K562 (cell line): ENCODE results near the gene TARBP1. TPM values are rescaled to one million over a fixed set of nuclear protein-coding genes. Genes with fewer than 3 reads are reported as not detected.

Experiments
- BDP1 ChIP-seq: IDR thresholded peaks from 3 replicates; pipeline ENCODE4 v1.6.1; 2011; ENCODE audit not compliant: insufficient read length, insufficient read depth
- CHCHD3 ChIP-seq: fragments of 250-450 bp; sonication (Bioruptor Pico); IDR thresholded peaks from 2 replicates; pipeline ENCODE4 v2.1.2; 2022; ENCODE audit warnings: mild to moderate bottlenecking
- DIDO1 ChIP-seq: fragments of 450-650 bp; IDR thresholded peaks from 2 replicates; pipeline ENCODE4 v1.6.1; 2016; ENCODE audit warnings: low read depth, missing biosample characterization, missing genetic modification characterization
- DMBX1 ChIP-seq: fragments of 250-450 bp; sonication (Bioruptor Pico); IDR thresholded peaks from 2 replicates; pipeline ENCODE4 v1.8.0; 2022; ENCODE audit warnings: inconsistent platforms, mild to moderate bottlenecking, moderate library complexity, borderline replicate concordance
- EWSR1 ChIP-seq: fragments of 450-650 bp; IDR thresholded peaks from 2 replicates; pipeline ENCODE4 v1.6.1; 2018; ENCODE audit warnings: borderline replicate concordance, mild to moderate bottlenecking, low read depth, moderate library complexity; ENCODE audit not compliant: partially characterized antibody
- FOXO4 ChIP-seq: fragments of 450-650 bp; formaldehyde crosslinking; IDR thresholded peaks from 2 replicates; pipeline ENCODE4 v1.4.0; 2020; ENCODE audit warnings: mild to moderate bottlenecking, moderate library complexity
- GABPB1 ChIP-seq: sonication (generic); formaldehyde crosslinking; IDR thresholded peaks from 2 replicates; pipeline ENCODE4 v1.8.0; 2022; ENCODE audit warnings: mild to moderate bottlenecking, missing genetic modification reagents
- HMGN3 ChIP-seq: IDR thresholded peaks from 2 replicates; pipeline ENCODE4 v1.6.1; 2011; ENCODE audit warnings: borderline replicate concordance, low read depth, mild to moderate bottlenecking, mixed read lengths, low read length; ENCODE audit not compliant: insufficient read length; ENCODE audit errors: extremely low read depth
- MYBL2 ChIP-seq, 2 experiments: fragments of 450-650 bp in 1 of 2; sonication (generic) in 1 of 2; formaldehyde crosslinking in 1 of 2; IDR thresholded peaks; 2 replicates each; pipeline versions ENCODE4 v1.6.1 to v1.8.1; 2017 to 2022; ENCODE audit warnings: borderline replicate concordance in 1 of 2, inconsistent platforms in 1 of 2, low read depth in 1 of 2, mild to moderate bottlenecking in 1 of 2, missing genetic modification reagents in 1 of 2, moderate library complexity in 1 of 2
- SAFB2 ChIP-seq: fragments of 200-400 bp; formaldehyde crosslinking; IDR thresholded peaks from 2 replicates; pipeline ENCODE4 v1.6.1; 2018; ENCODE audit warnings: borderline replicate concordance, low read length, low read depth, moderate library complexity; ENCODE audit not compliant: severe bottlenecking
- SMARCC2 ChIP-seq: fragments of 450-650 bp; IDR thresholded peaks from 2 replicates; pipeline ENCODE4 v1.6.1; 2017; ENCODE audit warnings: antibody characterized with exemption, moderate library complexity, mild to moderate bottlenecking, low read depth
- SMC3 ChIP-seq: conservative IDR thresholded peaks from 2 replicates; pipeline ENCODE4 v1.6.1; 2011; ENCODE audit warnings: low read depth, low read length, improper control_type of control experiment; ENCODE audit not compliant: insufficient read depth
- ZNF431 ChIP-seq: sonication (generic); formaldehyde crosslinking; IDR thresholded peaks from 2 replicates; pipeline ENCODE4 v1.8.0; 2022; ENCODE audit warnings: mild to moderate bottlenecking, missing genetic modification reagents
- ZNF639 ChIP-seq, 2 experiments: fragments of 200-800 bp in 1 of 2; sonication (Bioruptor generic) in 1 of 2; sonication (generic) in 1 of 2; formaldehyde crosslinking in 1 of 2; IDR thresholded peaks in 1 of 2; conservative IDR thresholded peaks in 1 of 2; 2 replicates each; pipeline versions ENCODE4 v1.5.0 to v1.6.1; 2016 to 2020; ENCODE audit warnings: missing compliant biosample characterization in 1 of 2, missing genetic modification characterization in 1 of 2, missing genetic modification reagents in 1 of 2
- ZNF77 ChIP-seq: fragments of 250-450 bp; sonication (Bioruptor Pico); IDR thresholded peaks from 2 replicates; pipeline ENCODE4 v1.5.0; 2020
- polyA plus RNA-seq, 8 experiments: library from polyadenylated mRNA; depleted of rRNA in 4 of 8; stranded (reverse) in 5 of 8; unstranded in 3 of 8; fragments of >200 nt; fragmentation: Nextera tagmentation in 2 of 8; fragmentation: Illumina TruSeq in 1 of 8; extraction: Ambion mirVana in 2 of 8; extraction: Trizol in 1 of 8; gene quantifications; 2 replicates each; pipeline versions ENCODE4 v1.2.1 to v1.2.3, GENCODE V29; 2011 to 2014; ENCODE audit warnings: inconsistent platforms in 1 of 8, missing spikeins in 1 of 8
- total RNA-seq, 7 experiments: library from RNA; depleted of rRNA in 6 of 7; stranded (reverse); fragments of >200 nt in 6 of 7; fragmentation: Illumina TruSeq in 2 of 7; extraction: Trizol in 2 of 7; gene quantifications; 2 replicates each; pipeline versions ENCODE4 v1.2.1 to v1.2.3, GENCODE V29; 2011 to 2021; ENCODE audit warnings: low replicate concordance in 1 of 7
- TF ChIP-seq, protein P1 (sequence below): fragments of 250-450 bp; sonication (Bioruptor Pico); IDR thresholded peaks from 2 replicates; pipeline ENCODE4 v1.5.1; 2021; ENCODE audit warnings: mild to moderate bottlenecking
- TF ChIP-seq, protein P2 (sequence below): fragments of 450-650 bp; IDR thresholded peaks from 2 replicates; pipeline ENCODE4 v1.6.1; 2018; ENCODE audit not compliant: partially characterized antibody

TARBP1 gene
- total and polyA plus RNA-seq, 9 of the 15 experiments (the other 6 are each of a cell fraction or from before 2014, with no cell fraction given): 8.8 to 48.0 (median 22.9) TPM

GRCh38 chr1:234373064-234373958, 105.7 kb downstream of the TARBP1 start, which contains the start of gene COA6 (continued):
- TF ChIP-seq HMGN3 (peak; percentile 89), DMBX1 (CRISPR knock-in tag) (peak; percentile 55; the same call in 1 of the 2 replicates), SAFB2 (no peak), ZNF639 (CRISPR knock-in tag; conservative IDR thresholded peaks at IDR 0.05 in 1 of 2, IDR thresholded peaks at IDR 0.05 in 1 of 2) (peak in 1 of 2 experiments; percentile 88; a peak in 2 of 4 replicates), MYBL2 (IDR thresholded peaks at IDR 0.05; ENCODE audit: low read depth) (no peak; the same call in 1 of the 2 replicates), MYBL2 (CRISPR knock-in tag; IDR thresholded peaks at IDR 0.05; ENCODE audit: borderline replicate concordance) (no peak), ZNF77 (CRISPR knock-in tag) (no peak), DIDO1 (tag) (peak; percentile 97), ZNF431 (CRISPR knock-in tag) (0 out of 2 replicates have a peak, but pooled peaks have one; percentile 58), CHCHD3 (CRISPR knock-in tag) (peak; percentile 82), GABPB1 (CRISPR knock-in tag) (peak; percentile 98), SMC3 (no peak), SMARCC2 (no peak), FOXO4 (CRISPR knock-in tag) (no peak), EWSR1 (no peak), BDP1 (no peak)
- TF ChIP-seq, protein P1, sequence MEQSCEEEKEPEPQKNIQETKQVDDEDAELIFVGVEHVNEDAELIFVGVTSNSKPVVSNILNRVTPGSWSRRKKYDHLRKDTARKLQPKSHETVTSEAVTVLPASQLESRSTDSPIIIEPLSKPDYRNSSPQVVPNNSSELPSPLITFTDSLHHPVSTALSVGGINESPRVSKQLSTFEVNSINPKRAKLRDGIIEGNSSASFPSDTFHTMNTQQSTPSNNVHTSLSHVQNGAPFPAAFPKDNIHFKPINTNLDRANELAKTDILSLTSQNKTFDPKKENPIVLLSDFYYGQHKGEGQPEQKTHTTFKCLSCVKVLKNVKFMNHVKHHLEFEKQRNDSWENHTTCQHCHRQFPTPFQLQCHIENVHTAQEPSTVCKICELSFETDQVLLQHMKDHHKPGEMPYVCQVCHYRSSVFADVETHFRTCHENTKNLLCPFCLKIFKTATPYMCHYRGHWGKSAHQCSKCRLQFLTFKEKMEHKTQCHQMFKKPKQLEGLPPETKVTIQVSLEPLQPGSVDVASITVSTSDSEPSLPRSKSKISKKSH (CRISPR knock-in tag): no peak
- TF ChIP-seq, protein P2, sequence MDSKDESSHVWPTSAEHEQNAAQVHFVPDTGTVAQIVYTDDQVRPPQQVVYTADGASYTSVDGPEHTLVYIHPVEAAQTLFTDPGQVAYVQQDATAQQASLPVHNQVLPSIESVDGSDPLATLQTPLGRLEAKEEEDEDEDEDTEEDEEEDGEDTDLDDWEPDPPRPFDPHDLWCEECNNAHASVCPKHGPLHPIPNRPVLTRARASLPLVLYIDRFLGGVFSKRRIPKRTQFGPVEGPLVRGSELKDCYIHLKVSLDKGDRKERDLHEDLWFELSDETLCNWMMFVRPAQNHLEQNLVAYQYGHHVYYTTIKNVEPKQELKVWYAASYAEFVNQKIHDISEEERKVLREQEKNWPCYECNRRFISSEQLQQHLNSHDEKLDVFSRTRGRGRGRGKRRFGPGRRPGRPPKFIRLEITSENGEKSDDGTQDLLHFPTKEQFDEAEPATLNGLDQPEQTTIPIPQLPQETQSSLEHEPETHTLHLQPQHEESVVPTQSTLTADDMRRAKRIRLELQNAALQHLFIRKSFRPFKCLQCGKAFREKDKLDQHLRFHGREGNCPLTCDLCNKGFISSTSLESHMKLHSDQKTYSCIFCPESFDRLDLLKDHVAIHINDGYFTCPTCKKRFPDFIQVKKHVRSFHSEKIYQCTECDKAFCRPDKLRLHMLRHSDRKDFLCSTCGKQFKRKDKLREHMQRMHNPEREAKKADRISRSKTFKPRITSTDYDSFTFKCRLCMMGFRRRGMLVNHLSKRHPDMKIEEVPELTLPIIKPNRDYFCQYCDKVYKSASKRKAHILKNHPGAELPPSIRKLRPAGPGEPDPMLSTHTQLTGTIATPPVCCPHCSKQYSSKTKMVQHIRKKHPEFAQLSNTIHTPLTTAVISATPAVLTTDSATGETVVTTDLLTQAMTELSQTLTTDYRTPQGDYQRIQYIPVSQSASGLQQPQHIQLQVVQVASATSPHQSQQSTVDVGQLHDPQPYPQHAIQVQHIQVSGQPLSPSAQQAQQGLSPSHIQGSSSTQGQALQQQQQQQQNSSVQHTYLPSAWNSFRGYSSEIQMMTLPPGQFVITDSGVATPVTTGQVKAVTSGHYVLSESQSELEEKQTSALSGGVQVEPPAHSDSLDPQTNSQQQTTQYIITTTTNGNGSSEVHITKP: peak; percentile 6
